Hematopoietic multipotent progenitor cell treated with erythropoietin and hydrocortisone succinate and interleukin-3 and kit ligand, for 6 days (in vitro differentiated cells): ENCODE measurements around the gene TPRG1.

ENCODE experiments used
- DNase-seq: peaks from one replicate; pipeline ENCODE4 v3.0.0-alpha.2; 2015

The TPRG1 gene

DNA sequence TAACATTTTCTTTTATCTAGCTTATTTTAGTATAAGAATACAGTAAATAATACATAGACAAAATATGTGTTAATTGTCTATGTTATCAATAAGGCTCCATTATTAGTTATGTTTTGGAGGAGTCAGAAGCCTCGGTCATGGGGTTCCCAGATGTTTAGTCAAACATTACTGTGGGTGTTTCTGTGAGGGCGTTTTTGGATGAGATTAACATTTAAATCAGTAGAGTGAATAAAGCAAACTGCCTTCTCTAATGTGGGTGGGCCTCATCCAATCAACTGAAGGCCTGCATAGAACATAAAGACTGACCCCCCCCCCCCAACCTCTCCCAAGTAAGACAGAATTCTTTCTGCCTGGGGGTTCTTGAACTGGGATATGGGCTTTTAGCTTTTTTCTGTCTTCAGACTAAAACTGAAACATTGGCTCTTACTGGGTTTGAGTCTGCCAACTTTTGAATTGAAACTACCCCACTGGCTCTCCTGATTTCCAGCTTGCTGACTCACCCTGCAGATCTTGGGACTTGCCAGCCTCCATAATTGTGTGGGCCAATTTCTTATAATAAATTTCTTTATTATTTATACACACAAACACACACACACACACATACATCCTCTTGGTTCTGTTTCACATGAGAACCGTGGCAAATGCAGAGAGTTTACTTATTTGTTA, 192.0 kb downstream of the TPRG1 start:
- no peak for DNase-seq

DNA sequence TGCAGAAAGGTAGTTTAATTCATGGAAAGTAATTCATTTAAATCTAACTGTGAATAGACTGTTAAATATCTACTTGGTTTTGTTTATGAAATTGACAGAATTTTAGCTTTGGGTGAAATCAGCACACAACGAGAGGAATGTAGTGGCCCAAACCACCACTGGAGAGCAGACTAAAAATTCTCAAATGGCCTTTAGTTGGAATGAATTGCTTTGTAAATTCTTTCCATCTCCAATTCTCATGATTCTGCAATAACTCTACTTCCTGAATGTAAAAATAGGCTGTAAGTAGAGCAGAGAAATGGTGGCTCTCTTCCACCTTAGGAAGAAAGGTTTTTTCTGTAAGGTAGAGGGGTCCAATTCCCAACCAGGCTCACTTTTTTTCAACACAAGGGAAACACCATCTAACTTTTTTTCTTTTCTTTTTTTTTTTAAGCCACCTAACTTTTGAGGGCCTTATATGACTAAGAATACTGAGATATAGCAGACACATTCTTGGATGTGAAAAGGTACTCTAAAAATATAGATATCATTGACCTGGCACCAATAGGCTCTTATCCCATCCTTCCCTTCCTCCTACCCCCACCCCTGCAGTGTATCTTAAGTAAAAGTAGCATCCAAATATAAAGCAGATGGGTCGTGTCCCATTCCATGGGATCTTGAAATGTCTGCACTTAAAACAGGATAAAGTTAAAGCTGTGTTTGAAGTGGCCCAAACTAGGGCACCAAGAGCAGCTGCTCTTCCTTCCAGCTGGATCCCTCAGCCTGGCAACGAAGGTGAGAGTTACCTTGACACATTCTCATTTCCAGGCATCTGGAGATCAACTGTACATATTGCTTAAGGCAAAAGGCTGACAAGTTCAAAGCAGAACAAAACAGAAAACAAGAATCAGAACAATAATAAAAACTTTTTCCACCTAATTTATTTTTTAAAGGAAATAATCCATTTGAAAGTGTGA, 194.1 kb downstream of the TPRG1 start:
- DNase-seq: no peak

DNA sequence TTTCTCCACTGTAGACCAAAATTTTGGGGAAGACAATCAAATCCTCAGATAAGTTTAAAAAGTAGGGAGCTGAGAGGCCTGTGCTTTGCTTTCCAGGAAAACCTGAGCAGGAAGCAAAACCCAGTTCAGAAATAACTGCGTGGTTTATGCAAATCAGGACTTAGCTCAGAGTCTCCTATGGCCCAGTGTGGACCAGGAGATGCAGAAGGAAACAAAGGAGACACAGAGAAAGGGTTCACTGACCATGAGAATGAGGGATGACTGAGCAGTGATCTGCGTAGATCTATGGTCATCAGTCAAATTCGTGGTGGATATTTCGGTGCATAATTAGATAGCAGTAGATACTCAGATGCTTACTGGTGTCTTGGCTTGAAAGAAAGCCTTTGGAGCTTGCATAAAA, 196.6 kb downstream of the TPRG1 start:
- no peak for DNase-seq

DNA sequence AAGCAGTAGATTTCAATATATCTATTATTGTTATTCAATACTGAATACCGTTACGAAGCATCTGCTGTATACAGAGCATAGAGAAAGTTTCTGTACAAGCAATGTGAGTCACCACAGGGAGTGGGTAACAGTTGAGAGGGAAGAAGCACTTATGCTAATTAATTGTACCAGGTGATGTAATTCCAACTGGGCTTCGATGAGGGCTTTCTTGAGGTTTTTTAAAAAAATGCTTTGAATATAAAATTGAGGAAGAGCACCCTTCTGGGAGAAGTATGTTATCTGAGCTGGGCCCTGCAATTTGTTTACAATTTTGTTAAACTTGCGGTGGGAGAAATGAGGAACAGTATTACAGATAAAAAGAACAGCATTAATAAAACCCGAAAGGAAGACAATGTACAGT, 197.9 kb downstream of the TPRG1 start:
- peak; percentile 6 for DNase-seq

DNA sequence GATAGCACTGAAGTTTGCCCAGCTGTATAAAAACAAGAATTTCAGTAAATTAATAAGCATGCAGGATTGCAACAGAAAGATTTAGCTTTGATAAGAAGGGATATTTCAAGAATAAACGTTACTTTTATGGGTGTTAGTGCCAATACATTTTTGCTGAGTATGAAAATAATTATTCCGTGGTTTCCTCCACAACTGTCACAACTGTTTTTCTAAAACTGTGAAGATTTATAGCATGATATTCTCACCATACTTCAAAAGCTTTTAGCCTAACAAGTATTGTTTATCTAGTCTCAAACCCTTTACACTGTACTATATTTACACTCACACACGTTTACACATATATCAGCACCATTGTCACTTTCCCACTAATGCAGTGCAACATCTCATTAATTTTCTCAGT, 200.5 kb downstream of the TPRG1 start:
- DNase-seq: no peak
